Epithelial cell of prostate (primary cell): ENCODE data around the gene SPACA4.
A peak's percentile ranks its signal among the peaks of the same experiment; 100 is the strongest.

ENCODE experiments used
- DNase-seq: peaks from one replicate; pipeline ENCODE4 v3.0.0-alpha.2; 2011; ENCODE audit warnings: low read depth, low spot score
- H3K27ac ChIP-seq: fragments of 450-650 bp; 2 replicates; pipeline ENCODE4 v1.5.1; 2017; ENCODE audit warnings: mild to moderate bottlenecking

SPACA4 gene

DNA sequence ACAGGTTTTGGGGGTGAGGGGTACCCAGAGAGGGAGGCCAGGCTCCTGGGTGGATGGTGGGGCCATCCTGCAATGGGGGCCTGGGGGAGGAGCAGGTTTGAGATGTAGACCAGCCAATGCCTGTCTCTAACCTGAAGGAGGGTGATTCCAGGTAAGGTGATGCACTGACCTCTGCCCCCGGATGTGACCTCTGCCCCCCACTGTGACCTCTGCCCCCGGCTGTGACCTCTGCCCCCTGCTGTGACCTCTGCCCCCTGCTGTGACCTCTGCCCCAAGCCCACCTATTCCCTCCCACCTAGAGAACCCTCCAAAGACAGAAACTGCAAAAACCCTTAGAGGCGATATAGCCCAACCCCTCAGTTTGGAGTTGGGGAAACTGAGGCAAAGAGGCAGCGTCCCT lies 10.3 kb upstream of the SPACA4 start:
- no peak overlapping the region for H3K27ac ChIP-seq
- DNase-seq: no peak

DNA sequence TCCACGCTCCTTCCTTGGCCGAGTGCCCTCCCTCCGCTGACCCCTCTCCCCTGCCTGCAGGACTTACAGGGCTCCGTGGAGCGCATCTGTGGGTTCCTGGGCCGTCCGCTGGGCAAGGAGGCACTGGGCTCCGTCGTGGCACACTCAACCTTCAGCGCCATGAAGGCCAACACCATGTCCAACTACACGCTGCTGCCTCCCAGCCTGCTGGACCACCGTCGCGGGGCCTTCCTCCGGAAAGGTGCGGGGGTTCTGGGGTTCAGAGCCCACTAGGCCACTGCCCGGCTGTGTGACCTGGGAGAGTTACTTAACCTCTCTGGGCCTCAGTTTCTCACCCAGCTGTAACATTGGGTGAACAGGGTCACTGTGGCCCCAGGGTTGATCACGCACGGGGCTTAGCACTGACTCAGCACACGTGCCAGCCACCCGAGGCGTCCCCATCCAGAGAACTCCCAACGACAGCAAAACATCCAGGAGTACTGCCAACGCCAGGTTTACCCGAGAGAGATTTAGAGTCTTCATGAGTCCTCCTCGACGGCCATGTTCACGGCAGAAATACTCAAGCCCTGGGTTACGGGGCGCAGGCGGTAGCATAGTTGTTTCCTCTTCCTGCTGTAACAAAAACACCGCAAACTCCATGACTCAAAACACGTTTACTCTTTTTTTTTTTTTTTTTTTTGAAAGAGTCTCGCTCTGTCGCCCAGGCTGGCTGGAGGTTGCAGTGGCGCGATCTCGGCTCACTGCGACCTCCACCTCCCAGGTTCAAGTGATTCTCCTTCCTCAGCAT lies 9.7 kb upstream of the SPACA4 start:
- no peak overlapping the region for H3K27ac ChIP-seq
- no peak for DNase-seq

DNA sequence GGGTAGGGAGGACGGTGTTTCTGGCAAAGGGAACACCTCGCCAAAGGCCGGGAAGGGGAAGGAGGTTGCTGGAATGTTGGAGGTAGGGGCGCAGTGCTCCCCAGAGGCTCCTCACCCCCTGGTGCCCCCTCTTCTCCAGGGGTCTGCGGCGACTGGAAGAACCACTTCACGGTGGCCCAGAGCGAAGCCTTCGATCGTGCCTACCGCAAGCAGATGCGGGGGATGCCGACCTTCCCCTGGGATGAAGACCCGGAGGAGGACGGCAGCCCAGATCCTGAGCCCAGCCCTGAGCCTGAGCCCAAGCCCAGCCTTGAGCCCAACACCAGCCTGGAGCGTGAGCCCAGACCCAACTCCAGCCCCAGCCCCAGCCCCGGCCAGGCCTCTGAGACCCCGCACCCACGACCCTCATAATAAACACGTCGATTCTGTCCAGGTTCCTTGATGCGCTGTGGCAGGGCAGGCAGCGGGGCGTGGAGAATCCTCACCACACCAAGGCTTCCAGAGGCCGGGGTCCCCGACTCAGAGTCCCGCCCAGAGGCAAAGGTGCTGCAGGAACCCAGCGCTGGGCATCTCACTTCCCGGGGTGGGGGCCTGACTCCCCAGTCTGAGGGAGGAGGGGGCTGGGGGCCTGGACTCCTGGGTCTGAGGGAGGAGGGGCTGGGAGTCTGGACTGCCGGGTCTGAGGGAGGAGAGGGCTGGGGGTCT lies 7.4 kb upstream of the SPACA4 start:
- DNase-seq: no peak
- H3K27ac ChIP-seq: no peak overlapping the region

DNA sequence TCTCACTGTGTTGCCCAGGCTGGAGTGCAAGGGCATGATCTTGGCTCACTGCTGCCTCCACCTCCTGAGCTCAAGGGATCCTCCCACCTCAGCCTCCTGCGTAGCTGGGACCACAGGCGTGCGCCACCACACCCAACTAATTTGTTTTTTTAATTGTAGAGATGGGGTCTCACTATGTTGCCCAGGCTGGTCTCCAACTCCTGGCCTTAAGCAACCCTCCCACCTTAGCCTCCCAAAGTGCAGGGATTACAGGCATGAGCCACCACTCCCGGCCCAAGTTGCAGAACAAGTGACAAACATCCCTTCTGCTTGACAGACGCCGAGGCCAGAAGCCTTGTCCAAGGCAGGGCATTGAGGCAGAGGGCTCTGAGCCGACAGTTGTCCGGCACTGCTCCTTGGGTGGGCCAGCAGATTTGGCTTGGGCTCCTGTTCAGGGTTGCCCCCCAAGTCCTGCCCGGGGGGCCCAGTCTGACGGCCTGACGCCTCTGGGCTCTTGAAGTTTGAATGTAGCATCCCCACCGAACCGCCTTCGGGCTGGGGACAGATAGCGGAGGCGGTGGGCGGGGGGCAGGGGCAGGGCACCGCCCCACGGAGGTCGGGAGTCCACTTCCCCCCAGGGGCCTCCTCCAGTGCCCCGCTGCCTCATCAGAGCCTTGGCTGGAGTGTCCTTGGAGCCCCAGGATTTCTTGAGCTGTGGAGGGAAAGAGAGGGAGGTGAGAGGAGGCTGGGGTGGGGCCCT lies 5.7 kb upstream of the SPACA4 start:
- no peak for DNase-seq

DNA sequence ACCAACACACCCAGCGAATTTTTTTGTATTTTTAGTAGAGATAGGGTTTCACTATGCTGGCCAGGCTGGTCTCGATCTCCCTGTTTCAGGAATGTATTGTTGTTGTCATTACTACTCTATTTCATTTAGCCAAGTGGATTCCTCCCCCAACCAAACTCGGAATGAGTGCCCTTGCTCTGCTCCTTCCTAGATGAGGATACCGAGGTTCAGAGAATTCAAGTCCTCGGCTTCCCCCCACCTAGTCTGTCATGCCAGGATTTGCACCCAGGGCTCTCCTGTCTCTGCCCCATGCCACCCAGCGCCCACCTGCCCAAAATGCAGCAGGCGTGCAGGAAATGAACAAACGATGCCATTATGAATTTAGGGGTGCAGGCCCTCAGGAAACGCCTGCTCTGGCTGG lies 3.5 kb upstream of the SPACA4 start:
- H3K27ac ChIP-seq: no peak overlapping the region
- DNase-seq: no peak

More for the DNA sequence above, 5.7 kb upstream of the SPACA4 start:
- no peak overlapping the region for H3K27ac ChIP-seq

DNA sequence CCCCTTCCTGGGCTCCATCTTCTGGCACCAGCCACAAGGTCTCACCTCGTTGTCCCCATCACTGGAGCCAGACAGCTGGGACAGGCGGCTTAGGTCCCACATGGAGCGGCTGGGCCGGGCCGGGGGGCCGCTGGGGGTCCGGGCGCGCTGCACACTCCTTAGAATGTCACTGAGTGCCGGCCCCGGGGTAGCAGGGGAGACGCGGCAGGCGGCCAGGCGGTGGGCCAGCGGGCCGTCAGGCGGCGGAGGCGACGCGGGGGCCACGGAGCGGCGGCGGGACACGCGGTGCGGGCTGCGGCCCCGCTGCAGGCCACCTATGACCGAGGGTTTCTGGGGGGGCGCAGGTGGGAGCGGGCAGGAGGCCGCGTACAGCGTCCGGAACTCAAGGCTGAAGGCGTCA lies 3.1 kb upstream of the SPACA4 start:
- H3K27ac ChIP-seq: no peak overlapping the region
- DNase-seq: no peak

DNA sequence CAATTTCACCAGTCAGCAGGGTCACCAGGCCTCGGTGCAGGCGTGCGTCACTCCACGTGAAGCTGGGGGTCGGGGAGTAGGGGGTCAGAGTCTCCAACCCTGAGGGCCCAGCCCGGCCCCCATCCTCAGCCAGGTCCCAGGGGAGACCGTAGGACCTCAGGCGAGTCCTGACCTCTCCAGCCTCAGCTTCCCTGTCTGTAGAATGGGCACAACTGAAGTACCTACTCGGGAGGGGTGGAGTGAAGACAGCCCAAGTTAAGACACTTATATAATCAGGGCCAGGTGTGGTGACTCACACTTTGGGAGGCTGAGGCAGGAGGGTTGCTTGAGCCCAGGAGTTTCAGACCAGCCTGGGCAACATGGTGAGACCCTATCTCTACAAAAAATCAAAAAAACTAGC lies 2.7 kb upstream of the SPACA4 start:
- H3K27ac ChIP-seq: no peak overlapping the region
- DNase-seq: no peak

DNA sequence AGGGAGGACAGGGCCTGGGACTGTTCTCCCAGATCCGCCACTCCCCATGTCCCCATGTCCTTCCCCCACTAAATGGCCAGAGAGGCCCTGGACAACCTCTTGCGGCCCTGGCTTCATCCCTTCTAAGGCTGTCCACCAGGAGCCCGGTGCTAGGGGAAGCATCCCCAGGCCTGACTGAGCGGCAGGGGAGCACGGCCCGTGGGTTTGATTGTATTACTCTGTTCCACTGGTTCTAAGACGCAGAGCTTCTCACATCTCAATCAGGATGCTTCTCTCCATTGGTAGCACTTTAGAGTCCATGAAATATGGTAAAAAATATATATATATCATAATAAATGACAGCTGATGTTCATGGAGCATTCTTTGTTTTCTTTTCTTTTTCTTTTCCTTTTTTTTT lies 815 bp downstream of the SPACA4 start:
- no peak for DNase-seq
- H3K27ac ChIP-seq: no peak overlapping the region

DNA sequence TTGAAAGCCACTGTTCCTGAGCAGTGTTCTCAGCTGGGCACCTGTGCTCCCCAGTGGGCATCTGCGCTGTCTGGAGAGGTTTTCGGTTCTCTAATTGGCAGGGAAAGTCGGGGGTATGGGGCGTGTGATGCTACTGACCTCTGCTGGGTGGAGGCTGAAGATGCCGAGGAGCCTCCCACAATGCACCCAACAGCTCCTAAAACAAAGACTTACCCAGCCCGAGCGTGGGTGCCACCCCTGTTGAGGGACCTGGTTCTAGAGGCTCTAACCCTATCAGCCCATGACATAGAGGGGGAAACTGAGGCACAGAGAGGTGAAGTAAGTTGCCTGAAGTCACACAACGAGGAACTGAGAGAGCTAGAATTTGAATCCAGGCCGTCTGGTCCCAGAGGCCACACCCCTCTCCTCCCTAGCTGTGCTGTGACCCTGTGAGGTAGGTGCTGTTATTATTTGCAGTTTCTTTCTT lies 2.3 kb downstream of the SPACA4 start:
- DNase-seq: no peak
- H3K27ac ChIP-seq: no peak overlapping the region

DNA sequence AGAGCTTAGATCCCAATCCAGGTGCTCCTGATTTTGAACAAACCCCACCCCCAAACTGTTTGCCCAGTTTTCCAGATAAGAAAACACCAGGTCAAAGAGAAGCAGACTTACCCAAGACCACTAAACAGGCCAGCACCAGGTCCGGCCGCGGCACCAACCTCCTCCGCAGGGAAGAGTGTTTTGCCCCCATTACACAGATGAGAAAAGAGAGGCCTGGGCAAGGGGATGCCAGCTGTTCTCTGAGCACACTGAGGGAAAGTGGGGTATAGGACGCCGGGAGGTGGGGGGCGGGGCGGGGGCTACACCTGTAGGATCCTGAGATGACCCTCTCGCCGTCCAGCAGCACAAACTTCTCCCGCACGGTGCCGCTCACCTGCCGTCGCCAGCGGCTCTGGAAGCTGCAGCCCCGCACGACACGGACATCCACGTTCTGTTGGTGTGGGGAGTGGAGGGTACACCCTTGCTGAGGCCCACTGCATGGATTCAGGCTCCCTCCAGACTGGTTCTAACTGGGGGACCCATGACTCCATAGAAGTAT lies 3.1 kb downstream of the SPACA4 start:
- DNase-seq: no peak
- no peak overlapping the region for H3K27ac ChIP-seq

DNA sequence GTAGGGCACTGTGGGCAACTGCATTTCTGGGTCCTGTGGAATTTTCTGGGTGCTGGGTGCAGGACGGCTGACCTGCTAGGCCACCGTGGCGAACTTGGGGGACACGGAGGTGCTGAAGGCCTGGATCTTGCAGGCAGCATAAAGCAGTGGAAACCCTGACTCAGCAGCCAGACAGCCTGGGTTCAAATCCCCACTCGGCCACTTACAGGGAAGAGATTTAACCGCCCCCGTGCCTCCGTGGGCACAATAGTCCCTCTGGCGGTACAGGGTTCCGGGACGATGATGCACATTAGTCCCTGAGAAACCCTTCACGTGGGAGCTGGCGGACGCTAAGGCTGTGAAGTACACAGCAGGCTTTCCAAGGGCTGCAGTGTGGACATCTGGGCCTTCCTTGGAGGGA lies 5.3 kb downstream of the SPACA4 start:
- DNase-seq: no peak

DNA sequence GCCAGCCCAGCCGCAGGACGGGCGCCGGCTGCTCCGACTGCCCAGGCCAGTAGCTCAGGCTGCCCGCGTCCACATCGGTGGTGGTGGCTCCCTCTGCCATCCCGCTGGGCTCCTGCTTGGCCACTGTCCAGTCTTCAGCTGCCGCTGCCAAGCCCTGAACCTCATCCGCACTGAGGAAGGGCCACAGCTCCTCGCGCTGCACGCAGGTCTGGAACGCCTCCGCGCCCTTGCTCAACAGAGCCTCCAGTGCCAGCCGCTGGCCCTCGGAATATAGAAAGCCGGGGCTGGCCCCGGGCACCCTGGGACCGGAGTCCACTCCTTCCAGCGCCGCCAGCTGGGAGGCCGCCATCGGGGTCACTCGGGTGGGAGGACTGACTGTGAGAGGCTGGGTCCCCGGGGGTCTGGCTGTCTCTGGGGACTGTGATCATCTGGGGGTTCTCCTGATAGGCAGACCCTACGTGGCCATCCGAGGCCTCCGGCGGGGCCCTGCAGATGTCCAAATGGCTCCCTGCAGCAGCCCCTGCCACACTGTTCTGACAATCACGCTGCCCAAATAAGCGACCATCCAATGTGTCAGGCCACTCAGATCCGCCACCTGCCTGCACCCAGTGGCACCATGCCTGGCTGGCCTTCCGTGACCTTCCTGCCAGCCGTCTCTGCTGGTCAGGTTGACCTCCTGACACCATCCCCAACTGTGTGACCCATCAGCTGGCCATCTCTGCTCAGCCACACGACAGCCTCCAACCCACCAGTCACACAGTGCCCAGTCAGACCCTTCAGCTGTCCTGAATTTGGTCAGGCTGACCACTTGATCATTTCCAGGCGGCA lies 6.7 kb downstream of the SPACA4 start:
- no peak for DNase-seq
- no peak overlapping the region for H3K27ac ChIP-seq

More for the DNA sequence above, 5.3 kb downstream of the SPACA4 start:
- no peak overlapping the region for H3K27ac ChIP-seq

DNA sequence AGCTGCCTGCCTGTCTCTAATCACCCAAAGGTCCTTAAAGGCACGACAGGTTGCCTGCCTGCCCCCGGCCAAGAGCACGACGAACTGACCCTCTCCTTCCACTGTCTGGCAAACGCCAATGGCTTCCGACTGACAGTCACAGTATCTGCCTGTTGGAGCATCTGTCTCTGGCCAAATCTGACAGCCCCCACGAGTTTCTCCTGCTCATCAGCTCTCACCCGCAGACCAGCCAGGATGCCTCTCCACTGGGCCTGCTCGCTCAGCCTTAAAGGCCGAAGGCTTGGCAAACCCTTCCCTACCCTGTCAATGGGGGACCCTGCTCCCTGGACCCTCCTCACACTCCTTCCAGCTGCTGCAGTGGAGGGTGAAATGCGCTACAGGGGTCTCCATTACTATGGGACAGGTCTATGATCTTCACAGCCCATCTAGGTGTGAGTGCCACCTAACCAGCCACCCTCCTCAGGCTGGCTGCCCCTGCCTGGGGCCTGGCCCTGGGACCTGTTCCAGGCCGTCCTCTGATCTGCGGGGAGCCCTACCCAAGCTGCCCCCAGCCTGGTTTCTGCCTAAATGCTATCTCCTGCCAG lies 7.4 kb downstream of the SPACA4 start:
- peak overlapping the region; percentile 85 for H3K27ac ChIP-seq

DNA sequence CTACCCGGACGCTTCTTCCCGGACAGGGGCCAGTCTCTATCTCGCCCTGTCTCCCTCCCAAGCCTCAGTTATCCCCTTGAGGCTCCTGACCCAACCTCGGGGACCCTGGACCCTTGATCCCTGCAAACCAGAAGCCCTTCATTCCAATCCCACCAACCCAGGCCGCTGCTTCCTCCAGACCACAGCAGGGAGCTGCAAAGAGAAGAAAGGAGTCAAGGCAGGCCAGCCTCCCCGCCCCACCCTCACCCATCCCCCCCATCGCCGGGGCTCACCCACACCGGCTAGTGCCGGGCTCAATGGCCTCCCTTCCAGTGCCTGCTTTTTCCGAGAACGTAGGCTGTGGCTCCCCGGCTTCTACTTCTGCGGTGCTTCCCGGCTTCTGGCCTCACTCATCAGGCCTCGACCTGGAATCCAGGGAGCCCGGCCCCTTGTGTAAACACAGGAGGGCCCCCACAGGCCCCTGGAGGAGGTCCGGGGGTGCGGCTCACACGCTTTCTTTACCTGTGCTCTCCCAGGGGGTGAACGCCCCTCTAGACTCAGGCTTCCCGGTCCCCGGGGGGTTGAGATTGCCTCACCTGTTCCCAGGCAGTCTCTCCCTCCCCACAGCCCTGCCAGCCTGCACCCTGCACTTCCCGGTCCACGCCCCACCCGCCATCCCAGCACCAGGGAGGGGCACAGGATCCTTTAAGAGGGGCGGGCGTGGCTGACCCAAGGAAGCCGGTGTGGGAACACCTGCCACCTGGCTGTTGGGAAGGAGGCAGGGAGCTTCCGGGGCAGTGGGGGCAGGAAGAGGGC lies 8.1 kb downstream of the SPACA4 start, which contains the start of gene FAM83E:
TSS of gene FAM83E (minus strand) at position 641 of the 795 bp plus-strand sequence. CDS start 1,704 bp downstream, outside the sequence.
- peak within 1 kb of the TSS; percentile 85 for H3K27ac ChIP-seq
- no peak for DNase-seq

More for the DNA sequence above, 7.4 kb downstream of the SPACA4 start:
- DNase-seq: no peak

DNA sequence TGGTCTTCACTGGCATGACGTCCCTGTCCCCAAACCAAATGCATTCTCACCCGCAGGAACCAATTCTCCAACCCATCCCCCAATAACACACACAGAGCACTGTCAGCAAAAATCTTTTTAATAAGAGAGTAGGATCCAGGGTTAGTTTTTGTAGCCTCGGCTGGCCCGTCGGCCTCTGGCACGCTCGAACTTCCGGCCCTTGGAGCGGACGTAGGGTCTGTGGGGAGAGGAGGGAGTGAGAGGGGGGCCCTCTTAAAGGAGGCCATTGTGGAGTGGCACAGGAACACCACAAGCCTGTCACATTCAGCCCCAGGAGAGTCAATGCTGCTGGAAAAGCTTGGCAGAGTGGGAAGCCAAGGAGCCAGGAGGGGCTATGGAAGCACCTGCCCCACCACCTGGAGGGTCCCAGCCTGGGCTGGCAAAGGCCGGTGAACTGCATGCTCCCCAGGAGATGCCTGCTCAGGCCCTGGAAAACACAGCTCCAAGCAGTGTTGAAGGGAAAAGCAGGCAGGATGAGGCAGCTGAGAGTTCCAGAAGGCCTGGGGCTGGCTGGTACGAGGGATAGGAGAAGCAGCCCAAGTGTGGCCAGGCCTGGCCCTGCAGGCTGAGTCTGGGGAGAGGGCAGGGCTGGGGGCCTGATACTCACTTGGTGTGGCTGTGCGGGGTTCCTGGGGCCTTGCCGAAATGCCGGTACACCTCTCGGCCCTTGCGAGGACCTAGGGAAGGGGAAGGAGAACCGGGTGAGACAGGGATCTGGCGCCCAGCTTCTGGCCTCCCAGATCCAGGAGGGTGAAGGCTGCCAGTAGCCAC lies 8.9 kb downstream of the SPACA4 start:
- DNase-seq: no peak
- H3K27ac ChIP-seq: peak overlapping the region; percentile 85

DNA sequence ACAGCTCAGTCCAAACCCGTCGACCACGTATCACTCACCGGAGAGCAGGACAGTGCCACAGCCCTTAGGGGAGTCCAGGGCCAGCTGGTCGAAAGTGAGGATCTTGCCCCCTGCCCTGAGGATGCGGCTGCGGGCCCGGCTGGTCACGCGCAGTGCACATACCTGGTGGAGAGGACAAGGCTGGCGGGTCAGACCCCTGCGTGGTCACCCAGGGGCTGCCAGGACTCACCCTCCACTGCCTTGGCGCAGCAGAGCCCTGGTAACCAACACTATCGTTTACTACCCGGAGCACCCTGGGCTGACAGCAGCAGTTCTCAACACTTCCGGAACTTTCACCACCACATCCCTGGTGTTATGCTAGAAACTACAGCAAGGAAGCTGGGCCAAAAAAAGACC lies 9.5 kb downstream of the SPACA4 start:
- peak overlapping the region; percentile 85 for H3K27ac ChIP-seq
- no peak for DNase-seq

DNA sequence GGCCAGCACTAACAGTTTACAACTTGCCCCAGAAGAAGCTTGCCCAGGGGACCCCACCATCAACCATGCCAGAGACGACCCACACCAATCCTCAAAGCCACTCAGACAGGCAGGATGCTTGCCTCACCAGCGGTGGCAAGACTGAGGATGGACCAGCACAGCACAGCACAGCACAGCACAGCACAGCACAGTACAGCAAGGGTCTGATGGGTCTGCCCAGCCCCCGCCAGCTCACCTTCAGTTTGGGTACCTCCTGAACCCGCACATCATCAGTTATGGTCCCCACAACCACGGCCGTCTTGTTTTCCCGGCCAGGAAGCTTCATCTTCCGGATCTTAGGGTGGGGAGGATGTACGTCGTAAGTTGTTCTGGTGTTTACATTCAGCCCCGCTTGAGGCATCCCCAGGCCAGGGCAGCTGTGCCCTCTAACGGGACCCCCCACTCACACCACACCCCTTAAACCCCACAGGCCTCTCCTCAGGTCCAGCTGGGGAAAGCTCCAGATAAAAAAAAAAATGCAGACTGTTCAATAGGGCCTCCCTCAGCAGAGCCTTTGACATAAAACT lies 10.0 kb downstream of the SPACA4 start:
- no peak for DNase-seq
- H3K27ac ChIP-seq: peak overlapping the region; percentile 85
